ENCODE measurements around the gene EGLN1. TPM values are rescaled to one million over a fixed set of nuclear protein-coding genes. Genes with fewer than 3 reads are reported as not detected.

Gene EGLN1
- total and polyA plus RNA-seq, 2 of the 8 experiments (the other 6 are each of a cell fraction or from before 2014, with no cell fraction given), result 4.0 to 6.4 TPM

DNA sequence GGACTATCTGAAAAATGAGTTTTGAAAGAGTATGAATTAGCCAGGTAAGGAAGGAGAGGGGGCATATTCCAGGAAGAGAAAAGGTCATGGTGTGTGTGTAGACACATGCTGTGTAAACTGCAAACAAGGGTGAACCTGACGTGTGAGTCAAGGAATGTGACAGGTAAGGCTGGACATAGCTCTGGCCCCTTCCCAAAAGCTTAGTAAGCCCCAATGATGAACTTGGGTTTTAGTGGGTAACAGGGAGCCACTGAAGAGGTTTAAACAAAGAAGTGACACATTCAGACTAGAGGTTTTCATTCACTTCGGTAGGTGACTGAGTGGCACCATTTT is 36.7 kb downstream of the EGLN1 start:
- no peak overlapping the region for H3K27ac ChIP-seq (ENCODE audit: low read depth, low read length)
- H3K79me2 ChIP-seq (ENCODE audit: control insufficient read depth in 1 of 2, insufficient read depth in 2 of 2, low read length in 2 of 2), result no peaks in the 10 kb centered on the region
- DNase-seq (ENCODE audit: low read depth in 1 of 2, low spot score in 2 of 2) (no peak), FAIRE-seq (no peak)
- no peak overlapping the region for H3K4me3 ChIP-seq (ENCODE audit: extremely low read depth in 1 of 4, insufficient read depth in 2 of 4, low read depth in 3 of 4, low read length in 4 of 4)
- H3K14ac ChIP-seq (ENCODE audit: insufficient read length), result no peak overlapping the region
- no peaks in the 10 kb centered on the region for H3K23me2 ChIP-seq (ENCODE audit: low read depth, low read length)
- H4K5ac ChIP-seq (ENCODE audit: insufficient read length, low read depth, low read length), result no peak overlapping the region
- no peaks in the 10 kb centered on the region for H4K20me1 ChIP-seq (replicated peaks in 1 of 2; ENCODE audit: control insufficient read depth in 1 of 2, insufficient read depth in 2 of 2, low read length in 2 of 2)
- no peaks in the 10 kb centered on the region for H3K79me1 ChIP-seq (ENCODE audit: low read depth, low read length)
- no peak overlapping the region for H2BK15ac ChIP-seq (ENCODE audit: low read length)
- no peaks in the 10 kb centered on the region for H3K4me1 ChIP-seq (replicated peaks in 1 of 4; ENCODE audit: control insufficient read depth in 3 of 4, insufficient read depth in 4 of 4, low read length in 3 of 4)
- no peaks in the 10 kb centered on the region for H3K27me3 ChIP-seq (replicated peaks in 1 of 4; ENCODE audit: control insufficient read depth in 3 of 4, extremely low read depth in 1 of 4, insufficient read depth in 3 of 4, low read length in 3 of 4)
- H3K4ac ChIP-seq (replicated peaks; ENCODE audit: insufficient read length, low read depth, low read length), result no peak overlapping the region
- WGBS, 2 experiments (ENCODE audit: extremely low coverage in 1 of 2, insufficient coverage in 1 of 2, insufficient read length in 1 of 2, insufficient replicate concordance in 2 of 2, low coverage in 1 of 2, low lambda C conversion rate in 2 of 2, missing lambda C conversion rate in 1 of 2), result 72% methylated on average over 2 of the region's 2 CpGs; no CpG with 5 or more reads in 1 of the 2 experiments
- CTCF ChIA-PET (ENCODE audit: partially characterized antibody), result interaction anchor here (0.6 to 1.4 kb wide), 2 partner anchors 14 to 167 kb away, joined by 3 to 4 read pairs; no protein-coding TSS in a partner anchor
- H2BK20ac ChIP-seq (ENCODE audit: low read length), result no peak overlapping the region
- POLR2A ChIA-PET (ENCODE audit: partially characterized antibody), result no interaction called here
- no peak overlapping the region for H4K8ac ChIP-seq (ENCODE audit: extremely low read depth, insufficient read depth, low read length)
- H3K23ac ChIP-seq (ENCODE audit: insufficient read length), result no peak overlapping the region
- H2BK5ac ChIP-seq (ENCODE audit: low read depth, low read length), result no peak overlapping the region
- no peak overlapping the region for H2AFZ ChIP-seq (ENCODE audit: low read length)
- H3K36me3 ChIP-seq (ENCODE audit: control insufficient read depth in 2 of 4, insufficient read depth in 4 of 4, low read length in 3 of 4), result no peaks in the 10 kb centered on the region
- H3K4me2 ChIP-seq (ENCODE audit: insufficient read depth in 1 of 2, low read depth in 2 of 2, low read length in 2 of 2), result no peak overlapping the region
- H2BK120ac ChIP-seq (replicated peaks; ENCODE audit: low read depth, low read length), result no peak overlapping the region
- H2BK12ac ChIP-seq (ENCODE audit: low read depth, low read length), result no peak overlapping the region
- no peak overlapping the region for H3K56ac ChIP-seq (replicated peaks; ENCODE audit: insufficient read length, low read depth, low read length)
- no peaks in the 10 kb centered on the region for H3K9me3 ChIP-seq (ENCODE audit: insufficient read depth in 2 of 2, low read depth in 1 of 2, low read length in 1 of 2)
- no peak overlapping the region for H2AK5ac ChIP-seq (ENCODE audit: low read depth, low read length)
- no peak for TF ChIP-seq POLR2A (IDR thresholded peaks at IDR 0.05; ENCODE audit: control extremely low read depth in 1 of 2, low read depth in 2 of 2, low read length in 2 of 2)
- no peak for TF ChIP-seq RAD21 (IDR thresholded peaks at IDR 0.05 in 1 of 2, conservative IDR thresholded peaks at IDR 0.05 in 1 of 2; ENCODE audit: low read depth in 2 of 2, low read length in 2 of 2)
- TF ChIP-seq TAF1 (IDR thresholded peaks at IDR 0.05; ENCODE audit: low read depth, low read length), result no peak
- no peak for TF ChIP-seq TEAD4 (IDR thresholded peaks at IDR 0.05; ENCODE audit: low read depth, low read length)
- H3K9ac ChIP-seq (replicated peaks in 1 of 4; ENCODE audit: extremely low read depth in 1 of 4, low read depth in 3 of 4, low read length in 3 of 4), result no peak overlapping the region
- no peak overlapping the region for H3K18ac ChIP-seq (ENCODE audit: extremely low read depth, low read length)
- no peak overlapping the region for H4K91ac ChIP-seq (replicated peaks; ENCODE audit: insufficient read length, low read length)

Measured in H1 (cell line).